Trophoblast cell (in vitro differentiated cells and primary cell): ENCODE data around the gene KRT15.

Experiments
- DNase-seq, 2 donors: peaks; one replicate each; pipeline ENCODE4 v3.0.0-alpha.2; 2016
- H2AFZ ChIP-seq: 2 replicates; pipeline ENCODE4 v1.6.1; 2013; ENCODE audit warnings: low read length, moderate library complexity, mild to moderate bottlenecking; ENCODE audit not compliant: insufficient read depth, poor library complexity
- H2AK5ac ChIP-seq: 2 replicates; pipeline ENCODE4 v1.6.1; 2013; ENCODE audit warnings: mild to moderate bottlenecking, low read length
- H2BK120ac ChIP-seq: 2 replicates; pipeline ENCODE4 v1.6.1; 2013; ENCODE audit warnings: low read length, mild to moderate bottlenecking, moderate library complexity; ENCODE audit not compliant: insufficient read depth, poor library complexity
- H2BK12ac ChIP-seq: 2 replicates; pipeline ENCODE4 v1.6.1; 2013; ENCODE audit warnings: mild to moderate bottlenecking, low read length, moderate library complexity
- H2BK5ac ChIP-seq: 2 replicates; pipeline ENCODE4 v1.6.1; 2013; ENCODE audit warnings: low read length, low read depth, moderate library complexity, mild to moderate bottlenecking; ENCODE audit not compliant: poor library complexity
- H3K14ac ChIP-seq: 2 replicates; pipeline ENCODE4 v1.6.1; 2013; ENCODE audit warnings: mild to moderate bottlenecking, low read length
- H3K18ac ChIP-seq: 2 replicates; pipeline ENCODE4 v1.6.1; 2013; ENCODE audit warnings: mild to moderate bottlenecking, low read length
- H3K23ac ChIP-seq: 2 replicates; pipeline ENCODE4 v1.6.1; 2013; ENCODE audit warnings: low read length
- H3K27ac ChIP-seq: 2 replicates; pipeline ENCODE4 v1.5.1; 2013; ENCODE audit warnings: low read depth, mild to moderate bottlenecking, inconsistent platforms, low read length, moderate library complexity
- H3K27me3 ChIP-seq: 2 replicates; pipeline ENCODE4 v1.6.1; 2013; ENCODE audit warnings: inconsistent platforms, mild to moderate bottlenecking, low read length, moderate library complexity; ENCODE audit not compliant: insufficient read depth
- H3K36me3 ChIP-seq, 2 experiments: 1 replicate in 1 of 2; 2 replicates in 1 of 2; pipeline ENCODE4 v1.6.1; 2013; ENCODE audit warnings: low read length in 2 of 2, mild to moderate bottlenecking in 2 of 2, moderate library complexity in 1 of 2; ENCODE audit not compliant: insufficient read depth in 2 of 2, control insufficient read depth in 1 of 2
- H3K4ac ChIP-seq: 2 replicates; pipeline ENCODE4 v1.6.1; 2013; ENCODE audit warnings: low read depth, mild to moderate bottlenecking, low read length, moderate library complexity
- H3K4me1 ChIP-seq, 2 experiments: 1 replicate in 1 of 2; 2 replicates in 1 of 2; pipeline ENCODE4 v1.6.1; 2013; ENCODE audit warnings: low read length in 2 of 2, mild to moderate bottlenecking in 2 of 2, moderate library complexity in 1 of 2; ENCODE audit not compliant: insufficient read depth in 2 of 2, control insufficient read depth in 1 of 2
- H3K4me2 ChIP-seq: 2 replicates; pipeline ENCODE4 v1.6.1; 2013; ENCODE audit warnings: inconsistent platforms, mild to moderate bottlenecking, low read length, moderate library complexity
- H3K4me3 ChIP-seq: 2 replicates; pipeline ENCODE4 v1.5.1; 2013; ENCODE audit warnings: mild to moderate bottlenecking, low read depth, low read length, inconsistent platforms
- H3K79me1 ChIP-seq: one replicate; pipeline ENCODE4 v1.6.1; 2013; ENCODE audit warnings: low read length
- H3K79me2 ChIP-seq: 2 replicates; pipeline ENCODE4 v1.6.1; 2013; ENCODE audit warnings: low read length, mild to moderate bottlenecking; ENCODE audit not compliant: control insufficient read depth, insufficient read depth, poor library complexity
- H3K9ac ChIP-seq: 2 replicates; pipeline ENCODE4 v1.6.1; 2013; ENCODE audit warnings: mild to moderate bottlenecking, low read length
- H3K9me3 ChIP-seq: 2 replicates; pipeline ENCODE4 v1.6.1; 2013; ENCODE audit warnings: low read depth, mild to moderate bottlenecking, control low read depth, inconsistent platforms, low read length; ENCODE audit not compliant: insufficient read depth
- H4K12ac ChIP-seq: 2 replicates; pipeline ENCODE4 v1.6.1; 2013; ENCODE audit warnings: low read depth, mild to moderate bottlenecking, low read length, moderate library complexity
- H4K8ac ChIP-seq: 2 replicates; pipeline ENCODE4 v1.6.1; 2013; ENCODE audit warnings: low read depth, mild to moderate bottlenecking, low read length, moderate library complexity
- H4K91ac ChIP-seq: one replicate; pipeline ENCODE4 v1.6.1; 2013; ENCODE audit warnings: low read depth, mild to moderate bottlenecking, low read length, moderate library complexity
- WGBS: extraction: QIAGEN DNeasy Blood & Tissue Kit; methylation state at CpG from one replicate; pipeline ENCODE4 v1.1.7; 2013; ENCODE audit warnings: missing lambda C conversion rate; ENCODE audit not compliant: insufficient read length, insufficient coverage; ENCODE audit errors: extremely low coverage; 5-methylcytosine and 5-hydroxymethylcytosine counted together

Gene KRT15

GRCh38 chr17:41561554-41561953 lies 42.9 kb upstream of the KRT15 start:
- Histone ChIP-seq H3K4me2 (no peak overlapping the region), H3K4me3 (no peak overlapping the region), H2AFZ (no peak overlapping the region), H2AK5ac (no peak overlapping the region), H4K8ac (no peak overlapping the region), H2BK120ac (no peak overlapping the region), H3K14ac (no peak overlapping the region), H2BK12ac (no peak overlapping the region), H2BK5ac (no peak overlapping the region), H4K12ac (no peak overlapping the region), H3K18ac (no peak overlapping the region), H3K79me2 (no peaks in the 10 kb centered on the region), H3K23ac (no peak overlapping the region), H3K9ac (no peak overlapping the region), H3K9me3 (no peaks in the 10 kb centered on the region), H3K4ac (no peak overlapping the region), H4K91ac (no peak overlapping the region), H3K4me1 (peaks cover 3 to 4% of the 10 kb centered on the region in 2 experiments), H3K27me3 (no peaks in the 10 kb centered on the region), H3K27ac (no peak overlapping the region), H3K36me3 (no peaks in the 10 kb centered on the region), H3K79me1 (peaks cover 5% of the 10 kb centered on the region)
- WGBS: no CpG with 5 or more reads among the region's 6 CpGs
- no peak for DNase-seq

- H3K9me3 ChIP-seq: no peaks in the 10 kb centered on the region
- WGBS: no CpG with 5 or more reads among the region's 2 CpGs
- H2BK5ac ChIP-seq: no peak overlapping the region
- no peak overlapping the region for H4K12ac ChIP-seq
- H3K14ac ChIP-seq: no peak overlapping the region
- H3K79me2 ChIP-seq: no peaks in the 10 kb centered on the region
- H2BK120ac ChIP-seq: peak overlapping the region; percentile 8
- no peak overlapping the region for H2AK5ac ChIP-seq
- no peak overlapping the region for H2AFZ ChIP-seq
- H3K36me3 ChIP-seq: no peaks in the 10 kb centered on the region
- H4K91ac ChIP-seq: no peak overlapping the region
- H3K27ac ChIP-seq: peak overlapping the region; percentile 36
- H3K23ac ChIP-seq: no peak overlapping the region
- peaks cover 7 to 9% of the 10 kb centered on the region in 2 experiments for H3K4me1 ChIP-seq
- peak in 1 of 2 donors; percentile 5 for DNase-seq
- H3K9ac ChIP-seq: no peak overlapping the region
- no peak overlapping the region for H3K4ac ChIP-seq
- H3K4me2 ChIP-seq: no peak overlapping the region
- H4K8ac ChIP-seq: no peak overlapping the region
- no peak overlapping the region for H3K4me3 ChIP-seq
- peak overlapping the region; percentile 8 for H3K18ac ChIP-seq
- H3K79me1 ChIP-seq: peaks cover 5% of the 10 kb centered on the region
- no peak overlapping the region for H2BK12ac ChIP-seq
- H3K27me3 ChIP-seq: no peaks in the 10 kb centered on the region
These were observed 40.9 kb upstream of the KRT15 start for GRCh38 chr17:41559548-41559947.

- Histone ChIP-seq H3K36me3 (no peaks in the 10 kb centered on the region), H3K9me3 (no peaks in the 10 kb centered on the region), H3K18ac (no peak overlapping the region), H3K14ac (peak overlapping the region; percentile 18), H3K27me3 (no peaks in the 10 kb centered on the region), H4K8ac (no peak overlapping the region), H3K4ac (no peak overlapping the region), H4K91ac (peak overlapping the region; percentile 34), H3K79me1 (peaks cover 5% of the 10 kb centered on the region), H3K9ac (no peak overlapping the region), H3K4me2 (no peak overlapping the region), H3K79me2 (no peaks in the 10 kb centered on the region), H3K4me3 (no peak overlapping the region), H3K23ac (no peak overlapping the region), H2BK120ac (no peak overlapping the region), H3K4me1 (peaks cover 7 to 9% of the 10 kb centered on the region in 2 experiments), H2AK5ac (no peak overlapping the region), H2AFZ (no peak overlapping the region), H4K12ac (no peak overlapping the region), H2BK5ac (no peak overlapping the region), H3K27ac (no peak overlapping the region), H2BK12ac (no peak overlapping the region)
- no CpG with 5 or more reads among the region's 9 CpGs for WGBS
- no peak for DNase-seq
These were observed 38.2 kb upstream of the KRT15 start for GRCh38 chr17:41556931-41557330.

- no peak overlapping the region for H2BK120ac ChIP-seq
- H3K9ac ChIP-seq: no peak overlapping the region
- H3K23ac ChIP-seq: no peak overlapping the region
- H3K79me2 ChIP-seq: no peaks in the 10 kb centered on the region
- peaks cover 7 to 9% of the 10 kb centered on the region in 2 experiments for H3K4me1 ChIP-seq
- H3K27ac ChIP-seq: no peak overlapping the region
- no peak overlapping the region for H4K8ac ChIP-seq
- H4K12ac ChIP-seq: no peak overlapping the region
- no peaks in the 10 kb centered on the region for H3K27me3 ChIP-seq
- no peaks in the 10 kb centered on the region for H3K36me3 ChIP-seq
- no peak overlapping the region for H3K18ac ChIP-seq
- whole genome bisulfite sequencing: no CpG with 5 or more reads among the region's 5 CpGs
- peaks cover 5% of the 10 kb centered on the region for H3K79me1 ChIP-seq
- H3K4me3 ChIP-seq: no peak overlapping the region
- peak overlapping the region; percentile 1 for H4K91ac ChIP-seq
- H3K4me2 ChIP-seq: no peak overlapping the region
- H3K4ac ChIP-seq: no peak overlapping the region
- no peak for DNase-seq
- no peak overlapping the region for H3K14ac ChIP-seq
- H2BK5ac ChIP-seq: no peak overlapping the region
- H2BK12ac ChIP-seq: no peak overlapping the region
- no peaks in the 10 kb centered on the region for H3K9me3 ChIP-seq
- no peak overlapping the region for H2AK5ac ChIP-seq
- H2AFZ ChIP-seq: no peak overlapping the region
These were observed 37.6 kb upstream of the KRT15 start for GRCh38 chr17:41556306-41556705.
